ENCODE data around the gene MFAP3L. TPM values are rescaled to one million over a fixed set of nuclear protein-coding genes. Genes with fewer than 3 reads are reported as not detected.
"Not testable (repeated sequence)": the region's sequence is repeated elsewhere in the genome, so short reads cannot be mapped to it uniquely, and the experiment has no call there.

MFAP3L gene
- total RNA-seq, 1 experiment from 2014 or later, result 4.3 TPM

- DNase-seq (ENCODE audit: low spot score), result no peak
These were observed 38.6 kb downstream of the MFAP3L start for GRCh38 chr4:169987327-169988228.

- DNase-seq (ENCODE audit: low spot score), result no peak
These were observed 39.8 kb downstream of the MFAP3L start for GRCh38 chr4:169986369-169986768.

GRCh38 chr4:169985881-169986280 lies 40.3 kb downstream of the MFAP3L start:
- DNase-seq (ENCODE audit: low spot score), result no peak

GRCh38 chr4:169984745-169985144 lies 41.5 kb downstream of the MFAP3L start:
- no peak for DNase-seq (ENCODE audit: low spot score)

- DNase-seq (ENCODE audit: low spot score), result no peak
These were observed 42.0 kb downstream of the MFAP3L start for GRCh38 chr4:169984173-169984572.

- no peak for DNase-seq (ENCODE audit: low spot score)
These were observed 49.2 kb downstream of the MFAP3L start for GRCh38 chr4:169976951-169977350.

- DNase-seq (ENCODE audit: low spot score), result no peak
These were observed 50.1 kb downstream of the MFAP3L start for GRCh38 chr4:169975838-169976796.

GRCh38 chr4:169975131-169975837 lies 50.9 kb downstream of the MFAP3L start:
- no peak for DNase-seq (ENCODE audit: low spot score)

- DNase-seq (ENCODE audit: low spot score), result no peak
These were observed 54.7 kb downstream of the MFAP3L start for GRCh38 chr4:169971456-169972015.

- DNase-seq (ENCODE audit: low spot score), result no peak
These were observed 57.2 kb downstream of the MFAP3L start for GRCh38 chr4:169968999-169969398.

GRCh38 chr4:169963998-169964397 lies 62.2 kb downstream of the MFAP3L start:
- no peak for DNase-seq (ENCODE audit: low spot score)

- no peak for DNase-seq (ENCODE audit: low spot score)
These were observed 66.9 kb downstream of the MFAP3L start for GRCh38 chr4:169959254-169959653.

- DNase-seq (ENCODE audit: low spot score), result no peak
These were observed 67.6 kb downstream of the MFAP3L start for GRCh38 chr4:169958629-169959028.

GRCh38 chr4:169957785-169958184 lies 68.4 kb downstream of the MFAP3L start:
- DNase-seq (ENCODE audit: low spot score), result peak; percentile 15

GRCh38 chr4:169956091-169956843 lies 69.9 kb downstream of the MFAP3L start:
- DNase-seq (ENCODE audit: low spot score), result no peak

- no peak for DNase-seq (ENCODE audit: low spot score)
These were observed 70.7 kb downstream of the MFAP3L start for GRCh38 chr4:169955521-169955920.

- DNase-seq (ENCODE audit: low spot score), result no peak
These were observed 73.8 kb downstream of the MFAP3L start for GRCh38 chr4:169952236-169953002.

GRCh38 chr4:169948271-169948670 lies 77.9 kb downstream of the MFAP3L start:
- no peak for DNase-seq (ENCODE audit: low spot score)

GRCh38 chr4:169945636-169946035 lies 80.6 kb downstream of the MFAP3L start:
- no peak for DNase-seq (ENCODE audit: low spot score)

GRCh38 chr4:169943601-169944000 lies 82.6 kb downstream of the MFAP3L start:
- DNase-seq (ENCODE audit: low spot score), result not testable (repeated sequence)

Measured in H4 (cell line).